ENCODE data around the gene RPS10. TPM values are rescaled to one million over a fixed set of nuclear protein-coding genes. Genes with fewer than 3 reads are reported as not detected.

RPS10 gene
- polyA plus RNA-seq, 3 donors: 645 to 2,603 (median 1,054) TPM

DNA sequence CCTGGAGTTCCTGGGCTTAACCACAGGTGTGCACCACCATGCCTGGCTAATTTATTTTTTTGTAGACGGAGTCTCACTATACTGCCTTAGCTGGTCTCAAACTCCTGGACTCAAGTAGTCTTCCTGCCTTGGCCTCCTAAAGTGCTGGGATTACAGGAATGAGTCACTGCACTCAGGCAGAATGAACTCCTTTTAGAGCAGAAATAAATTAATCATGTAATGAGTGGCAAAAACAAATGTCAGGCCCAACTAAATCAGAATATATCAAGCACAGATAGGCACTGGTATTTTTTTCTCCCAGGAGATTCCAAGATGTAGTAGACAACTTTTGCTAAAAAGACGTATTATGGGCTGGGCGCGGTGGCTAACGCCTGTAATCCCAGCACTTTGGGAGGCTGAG is 2.6 kb downstream of the RPS10 start:
- H3K4me2 ChIP-seq (replicated peaks; ENCODE audit: extremely low read depth, low read length, poor library complexity, severe bottlenecking): no peak overlapping the region
- intact Hi-C loops (cut with micrococcal nuclease): no loop called here
- peaks cover 60 to 67% of the 10 kb centered on the region in 2 donors for H3K36me3 ChIP-seq (replicated peaks in 1 of 2; ENCODE audit: control insufficient read depth in 1 of 2, insufficient read depth in 2 of 2, low read length in 2 of 2)
- H2AFZ ChIP-seq (ENCODE audit: insufficient read depth, low read depth, low read length, poor library complexity, severe bottlenecking): no peak overlapping the region
- peaks cover 50% of the 10 kb centered on the region for H4K20me1 ChIP-seq (ENCODE audit: insufficient read depth, low read length)
- Mint-ChIP-seq H3K27ac (peak overlapping the region in 4 of 7 donors; percentile 1 to 42 (median 16)), H3K27me3 (ENCODE audit: low read depth in 3 of 3) (peaks cover 0 to under 1% (median 0%) of the 10 kb centered on the region in 3 donors), H3K36me3 (peaks cover 60 to 67% of the 10 kb centered on the region in 2 donors), H3K9me3 (peaks cover 0 to 2% (median 0%) of the 10 kb centered on the region in 7 donors), H3K4me3 (no peak overlapping the region), H3K4me1 (peaks cover 15% of the 10 kb centered on the region)
- no peaks in the 10 kb centered on the region for H3K9me3 ChIP-seq (replicated peaks in 1 of 2; ENCODE audit: control insufficient read depth in 1 of 2, insufficient read depth in 1 of 2, low read length in 2 of 2)
- DNase-seq: no peak
- no peak overlapping the region for H3K27ac ChIP-seq (ENCODE audit: low read depth in 1 of 2, low read length in 2 of 2)
- H3K4me1 ChIP-seq (ENCODE audit: control insufficient read depth in 1 of 2, insufficient read depth in 2 of 2, low read length in 2 of 2): peaks cover 12% of the 10 kb centered on the region in 2 donors
- WGBS (ENCODE audit: insufficient coverage): 92% methylated on average over 1 of the region's 5 CpGs
- TF ChIP-seq, protein P1, sequence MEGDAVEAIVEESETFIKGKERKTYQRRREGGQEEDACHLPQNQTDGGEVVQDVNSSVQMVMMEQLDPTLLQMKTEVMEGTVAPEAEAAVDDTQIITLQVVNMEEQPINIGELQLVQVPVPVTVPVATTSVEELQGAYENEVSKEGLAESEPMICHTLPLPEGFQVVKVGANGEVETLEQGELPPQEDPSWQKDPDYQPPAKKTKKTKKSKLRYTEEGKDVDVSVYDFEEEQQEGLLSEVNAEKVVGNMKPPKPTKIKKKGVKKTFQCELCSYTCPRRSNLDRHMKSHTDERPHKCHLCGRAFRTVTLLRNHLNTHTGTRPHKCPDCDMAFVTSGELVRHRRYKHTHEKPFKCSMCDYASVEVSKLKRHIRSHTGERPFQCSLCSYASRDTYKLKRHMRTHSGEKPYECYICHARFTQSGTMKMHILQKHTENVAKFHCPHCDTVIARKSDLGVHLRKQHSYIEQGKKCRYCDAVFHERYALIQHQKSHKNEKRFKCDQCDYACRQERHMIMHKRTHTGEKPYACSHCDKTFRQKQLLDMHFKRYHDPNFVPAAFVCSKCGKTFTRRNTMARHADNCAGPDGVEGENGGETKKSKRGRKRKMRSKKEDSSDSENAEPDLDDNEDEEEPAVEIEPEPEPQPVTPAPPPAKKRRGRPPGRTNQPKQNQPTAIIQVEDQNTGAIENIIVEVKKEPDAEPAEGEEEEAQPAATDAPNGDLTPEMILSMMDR (IDR thresholded peaks at IDR 0.05): no peak
- H3K27me3 ChIP-seq (ENCODE audit: control insufficient read depth in 2 of 2, insufficient read depth in 2 of 2, low read length in 2 of 2): no peaks in the 10 kb centered on the region
- H3K79me2 ChIP-seq (ENCODE audit: insufficient read depth, low read length): peaks cover 46% of the 10 kb centered on the region
- H3K4me3 ChIP-seq (replicated peaks in 1 of 3; ENCODE audit: low read depth in 2 of 3, low read length in 3 of 3): no peak overlapping the region
- H3K9ac ChIP-seq (ENCODE audit: insufficient read depth, low read length, poor library complexity, severe bottlenecking): no peak overlapping the region

- intact Hi-C loops (cut with micrococcal nuclease): loop anchor here in 1 of 2 donors (10.0 kb wide), 1 partner anchor 254 kb away; no protein-coding TSS in a partner anchor
- H3K4me3 Mint-ChIP-seq: no peak overlapping the region
- TF ChIP-seq, protein P1 (IDR thresholded peaks at IDR 0.05): no peak
- H3K9ac ChIP-seq (ENCODE audit: insufficient read depth, low read length, poor library complexity, severe bottlenecking): no peak overlapping the region
- no peak for DNase-seq
- H4K20me1 ChIP-seq (ENCODE audit: insufficient read depth, low read length): peaks cover 61% of the 10 kb centered on the region
- H3K4me1 Mint-ChIP-seq: peaks cover 7% of the 10 kb centered on the region
- peak overlapping the region in 1 of 7 donors; percentile 27 for H3K27ac Mint-ChIP-seq
- H3K4me1 ChIP-seq (ENCODE audit: control insufficient read depth in 1 of 2, insufficient read depth in 2 of 2, low read length in 2 of 2): peaks cover 0 to 4% of the 10 kb centered on the region in 2 donors
- H3K27me3 Mint-ChIP-seq (ENCODE audit: low read depth in 3 of 3): no peaks in the 10 kb centered on the region
- H3K36me3 Mint-ChIP-seq: peaks cover 74 to 83% of the 10 kb centered on the region in 2 donors
- no peak overlapping the region for H2AFZ ChIP-seq (ENCODE audit: insufficient read depth, low read depth, low read length, poor library complexity, severe bottlenecking)
- H3K27me3 ChIP-seq (ENCODE audit: control insufficient read depth in 2 of 2, insufficient read depth in 2 of 2, low read length in 2 of 2): no peaks in the 10 kb centered on the region
- no peak overlapping the region for H3K27ac ChIP-seq (ENCODE audit: low read depth in 1 of 2, low read length in 2 of 2)
- peaks cover 69 to 77% of the 10 kb centered on the region in 2 donors for H3K36me3 ChIP-seq (replicated peaks in 1 of 2; ENCODE audit: control insufficient read depth in 1 of 2, insufficient read depth in 2 of 2, low read length in 2 of 2)
- H3K4me2 ChIP-seq (replicated peaks; ENCODE audit: extremely low read depth, low read length, poor library complexity, severe bottlenecking): no peak overlapping the region
- no peaks in the 10 kb centered on the region for H3K9me3 ChIP-seq (replicated peaks in 1 of 2; ENCODE audit: control insufficient read depth in 1 of 2, insufficient read depth in 1 of 2, low read length in 2 of 2)
- H3K4me3 ChIP-seq (replicated peaks in 1 of 3; ENCODE audit: low read depth in 2 of 3, low read length in 3 of 3): no peak overlapping the region
- H3K79me2 ChIP-seq (ENCODE audit: insufficient read depth, low read length): peaks cover 21% of the 10 kb centered on the region
- WGBS (ENCODE audit: insufficient coverage): 90% methylated on average over 2 of the region's 5 CpGs
- peaks cover 0 to 2% (median 0%) of the 10 kb centered on the region in 7 donors for H3K9me3 Mint-ChIP-seq
Measured at GRCh38 chr6:34418367-34418766, 7.5 kb downstream of the RPS10 start.

All from CD14-positive monocyte (primary cell).